GM18951 (cell line): ENCODE results near the gene UBXN6.

Experiments used
- POLR2A ChIP-seq: IDR thresholded peaks from 4 replicates; pipeline ENCODE4 v1.6.1; 2011; ENCODE audit warnings: mild to moderate bottlenecking; ENCODE audit not compliant: insufficient read length, insufficient read depth; ENCODE audit errors: extremely low read depth
- in situ Hi-C: fragments of 300-500 bp; cut with MboI; formaldehyde crosslinking; loops from one replicate; pipeline ENCODE4 v1.12.0; 2022; ENCODE audit warnings: low sequenced_read_pairs, mixed read lengths, inconsistent platforms; ENCODE audit not compliant: unreplicated experiment

Gene UBXN6

DNA sequence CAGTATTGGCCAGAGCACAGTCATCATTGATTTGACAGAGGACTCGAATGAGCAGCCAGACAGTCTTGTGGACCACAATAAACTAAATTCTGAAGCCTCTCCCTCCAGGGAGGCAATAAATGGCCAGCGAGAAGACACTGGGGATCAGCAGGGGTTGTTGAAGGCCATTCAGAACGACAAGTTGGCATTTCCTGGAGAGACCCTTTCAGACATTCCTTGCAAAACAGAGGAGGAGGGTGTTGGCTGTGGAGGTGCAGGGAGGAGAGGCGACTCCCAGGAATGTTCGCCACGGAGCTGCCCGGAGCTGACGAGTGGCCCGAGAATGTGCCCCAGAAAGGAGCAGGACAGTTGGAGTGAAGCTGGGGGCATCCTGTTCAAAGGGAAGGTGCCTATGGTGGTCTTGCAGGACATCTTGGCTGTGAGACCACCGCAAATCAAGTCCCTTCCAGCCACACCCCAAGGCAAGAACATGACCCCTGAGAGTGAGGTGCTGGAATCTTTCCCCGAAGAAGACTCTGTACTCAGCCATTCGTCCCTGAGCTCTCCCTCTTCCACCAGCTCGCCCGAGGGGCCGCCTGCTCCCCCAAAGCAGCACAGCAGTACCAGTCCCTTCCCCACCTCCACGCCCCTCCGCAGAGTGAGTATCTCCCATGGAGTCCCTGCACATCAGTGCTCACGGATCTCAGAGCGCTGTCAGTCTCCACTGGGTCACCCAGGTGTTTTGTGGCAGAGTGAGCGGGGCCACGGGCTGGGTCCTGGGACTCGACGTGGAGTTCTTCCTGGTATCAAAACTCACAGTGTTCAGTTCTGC lies 48.3 kb downstream of the UBXN6 start:
- no peak for TF ChIP-seq POLR2A

DNA sequence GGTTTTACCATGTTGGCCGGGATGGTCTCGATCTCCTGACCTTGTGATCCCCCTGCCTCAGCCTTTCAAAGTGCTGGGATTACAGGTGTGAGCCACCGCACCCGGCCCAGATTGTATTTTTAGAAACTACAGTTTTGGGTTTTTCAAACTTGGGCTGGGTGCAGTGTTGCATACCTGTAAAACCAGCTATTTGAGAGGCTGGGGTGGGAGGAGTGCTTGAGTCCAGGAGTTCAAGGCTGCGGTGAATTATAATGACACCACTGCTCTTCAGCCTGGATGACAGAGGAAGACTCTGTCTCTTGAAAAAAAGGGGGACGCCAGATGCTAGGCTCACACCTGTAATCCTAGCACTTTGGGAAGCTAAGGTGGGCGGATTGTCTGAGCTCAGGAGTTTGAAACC lies 51.0 kb downstream of the UBXN6 start:
- in situ Hi-C loops: no loop called here
- no peak for TF ChIP-seq POLR2A

More for the DNA sequence above, 48.3 kb downstream of the UBXN6 start:
- in situ Hi-C loops: no loop called here

DNA sequence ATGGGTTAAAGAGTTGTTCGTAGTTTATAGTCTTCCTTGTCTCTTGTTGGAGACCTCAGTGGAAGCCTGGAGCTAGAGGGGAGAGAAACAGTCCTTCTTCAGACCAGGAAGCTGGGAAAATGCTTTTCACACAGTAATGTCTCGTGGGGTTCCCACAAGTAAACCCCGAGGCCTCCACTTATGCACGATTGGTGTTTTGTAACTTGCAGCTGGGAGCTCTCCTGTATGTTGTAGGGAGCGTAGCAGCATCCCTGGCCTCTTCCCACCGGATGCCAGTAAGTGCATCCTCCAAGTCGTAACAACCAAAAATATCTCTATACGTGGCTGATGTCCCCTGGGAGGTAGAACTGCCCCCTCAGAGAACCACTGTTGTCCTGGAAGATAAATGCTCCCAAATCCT lies 51.6 kb downstream of the UBXN6 start:
- in situ Hi-C loops: no loop called here
- TF ChIP-seq POLR2A: no peak

DNA sequence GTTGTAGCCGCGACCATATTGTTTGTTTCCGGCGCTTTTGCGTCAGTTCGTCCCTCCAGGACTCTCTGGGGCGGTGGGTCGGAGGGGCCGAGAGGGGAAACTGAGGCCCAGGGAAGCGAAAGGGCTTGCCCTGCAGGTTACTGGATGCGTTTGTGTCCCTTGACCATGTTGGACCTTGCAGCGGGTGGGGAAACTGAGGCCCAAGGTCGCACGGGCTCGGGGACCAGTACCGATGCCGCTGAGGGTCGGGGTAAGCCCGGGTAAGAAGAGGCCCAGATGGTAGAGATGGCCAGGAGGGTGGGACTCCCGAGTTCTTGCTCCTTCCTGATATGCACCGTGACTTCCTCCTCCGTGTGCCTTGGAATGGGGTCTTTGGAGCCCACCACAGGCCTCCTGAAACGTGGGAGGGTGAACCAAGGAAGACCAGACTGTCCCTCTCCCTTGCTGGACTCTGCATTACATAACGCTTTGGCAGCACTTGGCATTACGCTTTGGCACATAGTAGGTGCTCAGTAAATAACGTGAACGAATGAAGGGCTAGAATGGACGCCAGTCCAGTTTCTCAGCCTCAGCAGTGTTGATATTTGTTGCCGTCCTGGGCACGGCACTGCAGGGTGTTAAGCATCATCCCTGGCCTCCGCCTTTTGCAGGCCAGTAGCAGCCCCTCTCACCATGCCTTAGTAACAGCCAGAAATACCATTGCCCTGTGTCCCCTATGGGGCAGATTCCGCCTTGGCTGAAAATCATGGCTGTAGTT lies 54.4 kb downstream of the UBXN6 start:
- in situ Hi-C loops: no loop called here

DNA sequence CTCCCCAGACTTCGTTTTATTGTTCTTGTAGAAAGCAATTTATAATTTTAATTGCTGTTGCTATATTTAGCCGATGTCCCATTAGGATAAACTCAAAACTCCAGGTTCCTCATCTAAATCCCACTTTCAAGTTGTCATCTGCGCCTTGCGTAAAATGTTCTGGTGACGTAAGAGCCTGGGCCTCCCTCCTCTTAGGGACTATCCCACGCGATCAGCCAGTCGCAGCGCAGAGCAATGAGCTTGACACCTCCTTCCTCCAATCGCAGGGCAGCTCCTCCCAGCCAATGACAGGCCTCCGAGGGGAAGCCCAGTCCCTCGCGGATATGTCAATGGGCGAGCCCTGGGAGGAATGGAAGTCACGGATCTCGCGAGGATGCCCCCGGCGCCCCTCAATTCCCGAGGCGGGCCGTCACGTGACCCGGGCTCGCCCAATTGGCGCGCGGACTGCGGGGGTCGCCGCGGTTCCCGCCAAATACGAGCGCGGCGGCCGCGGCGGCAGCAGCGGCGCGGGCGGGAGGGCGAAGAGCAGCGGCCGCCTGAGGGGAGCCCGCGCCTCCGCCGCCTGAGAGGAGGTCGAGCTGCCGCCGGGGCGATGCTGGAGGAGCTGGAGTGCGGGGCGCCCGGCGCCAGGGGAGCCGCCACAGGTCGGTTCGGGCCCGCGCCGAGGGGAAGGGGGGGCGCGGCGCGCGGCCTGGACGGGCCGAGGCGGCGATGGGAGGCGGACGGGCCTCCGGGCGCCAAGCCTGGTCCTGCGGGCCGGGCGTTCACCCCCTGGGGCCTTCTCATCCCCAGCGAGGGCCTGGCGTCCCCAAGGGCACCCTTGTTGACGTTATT lies 55.2 kb downstream of the UBXN6 start, which contains the start of gene CHAF1A:
Gene CHAF1A (plus strand): TSS at position 470 of the 834 bp plus-strand sequence. CDS start 123 bp downstream, at position 593.
- TF ChIP-seq POLR2A: peak; percentile 75
- in situ Hi-C loops: no loop called here

More for the DNA sequence above, 54.4 kb downstream of the UBXN6 start:
- no peak for TF ChIP-seq POLR2A

DNA sequence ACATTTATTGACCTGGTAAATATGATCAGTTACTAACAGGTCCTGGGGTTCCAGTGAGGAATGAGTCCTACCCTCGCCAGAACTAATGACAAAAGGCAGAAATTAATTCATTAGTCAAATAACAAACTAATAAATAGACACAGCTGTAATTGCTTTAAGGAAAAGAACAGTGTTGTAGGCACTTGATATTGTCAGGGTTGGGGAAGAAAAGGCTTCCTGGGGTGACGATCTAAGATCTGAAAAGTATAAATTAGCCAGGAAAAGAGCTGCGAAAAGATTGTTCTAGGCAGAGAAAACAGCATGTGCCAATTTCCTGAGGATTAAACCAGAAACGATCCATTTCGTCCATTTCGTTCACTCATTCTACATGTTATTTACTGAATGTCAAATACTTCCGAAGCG lies 55.8 kb downstream of the UBXN6 start:
- in situ Hi-C loops: no loop called here
- no peak for TF ChIP-seq POLR2A

DNA sequence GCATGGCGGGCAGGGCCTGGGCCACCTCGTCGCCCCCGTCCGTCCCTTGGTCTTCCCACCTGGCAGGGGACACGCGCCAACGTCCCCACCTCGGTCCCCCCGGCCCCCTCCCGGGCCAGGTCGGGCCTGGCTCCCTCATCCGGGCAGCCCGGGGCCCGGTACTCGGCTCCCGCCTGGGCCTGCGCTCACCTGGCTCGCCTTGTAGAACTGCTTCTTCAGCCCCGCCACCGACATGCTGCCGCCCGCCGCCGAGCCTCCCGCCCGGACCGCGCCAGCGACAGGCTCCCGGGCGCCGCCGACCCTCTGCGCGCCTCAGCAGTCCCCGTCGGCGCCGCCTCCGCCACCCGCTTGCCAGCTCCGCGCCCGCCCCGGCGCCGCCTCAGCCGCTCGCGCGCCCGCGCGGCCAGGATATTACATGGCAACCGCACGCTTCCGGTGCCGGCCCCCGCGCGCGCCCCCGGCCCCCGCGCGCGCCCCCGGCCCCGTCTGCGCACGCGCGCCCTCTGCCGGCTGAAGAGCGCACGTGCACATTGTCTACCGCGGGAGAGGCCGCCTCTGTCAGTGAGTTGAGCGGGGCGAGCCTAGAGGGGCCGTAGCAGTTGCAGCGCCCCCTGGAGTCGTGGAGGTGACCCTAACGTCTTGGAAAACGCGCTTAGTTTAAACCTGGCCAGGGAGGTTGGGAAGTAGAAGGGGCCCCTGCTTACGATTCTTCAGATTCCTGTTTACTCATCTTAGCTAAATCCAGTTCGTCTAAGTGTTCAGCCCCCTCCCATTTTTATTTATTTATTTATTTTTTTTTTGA lies 57.3 kb downstream of the UBXN6 start, which contains the start of gene SH3GL1:
Gene SH3GL1 (minus strand): TSS at position 413 of the 802 bp plus-strand sequence. CDS start 179 bp downstream, at position 234.
- in situ Hi-C loops: no loop called here
- peak; percentile 90 for TF ChIP-seq POLR2A

DNA sequence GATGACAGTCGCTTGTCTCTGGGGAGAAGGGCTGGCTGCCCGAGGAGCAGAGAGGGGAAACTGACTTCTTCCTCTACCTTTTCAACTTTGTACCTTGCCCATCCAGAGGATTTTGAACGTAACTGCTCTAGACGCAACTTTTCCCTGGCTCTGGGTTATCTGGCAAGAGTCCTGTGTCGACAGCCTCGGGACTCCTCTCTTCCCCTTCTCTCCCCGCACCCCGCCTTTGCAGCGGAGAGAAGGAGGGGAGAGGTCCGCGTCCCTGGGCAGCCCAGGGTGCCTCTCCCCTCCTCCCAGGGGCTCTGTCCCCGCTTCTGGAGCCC lies 57.8 kb downstream of the UBXN6 start:
- in situ Hi-C loops: no loop called here
- TF ChIP-seq POLR2A: no peak

DNA sequence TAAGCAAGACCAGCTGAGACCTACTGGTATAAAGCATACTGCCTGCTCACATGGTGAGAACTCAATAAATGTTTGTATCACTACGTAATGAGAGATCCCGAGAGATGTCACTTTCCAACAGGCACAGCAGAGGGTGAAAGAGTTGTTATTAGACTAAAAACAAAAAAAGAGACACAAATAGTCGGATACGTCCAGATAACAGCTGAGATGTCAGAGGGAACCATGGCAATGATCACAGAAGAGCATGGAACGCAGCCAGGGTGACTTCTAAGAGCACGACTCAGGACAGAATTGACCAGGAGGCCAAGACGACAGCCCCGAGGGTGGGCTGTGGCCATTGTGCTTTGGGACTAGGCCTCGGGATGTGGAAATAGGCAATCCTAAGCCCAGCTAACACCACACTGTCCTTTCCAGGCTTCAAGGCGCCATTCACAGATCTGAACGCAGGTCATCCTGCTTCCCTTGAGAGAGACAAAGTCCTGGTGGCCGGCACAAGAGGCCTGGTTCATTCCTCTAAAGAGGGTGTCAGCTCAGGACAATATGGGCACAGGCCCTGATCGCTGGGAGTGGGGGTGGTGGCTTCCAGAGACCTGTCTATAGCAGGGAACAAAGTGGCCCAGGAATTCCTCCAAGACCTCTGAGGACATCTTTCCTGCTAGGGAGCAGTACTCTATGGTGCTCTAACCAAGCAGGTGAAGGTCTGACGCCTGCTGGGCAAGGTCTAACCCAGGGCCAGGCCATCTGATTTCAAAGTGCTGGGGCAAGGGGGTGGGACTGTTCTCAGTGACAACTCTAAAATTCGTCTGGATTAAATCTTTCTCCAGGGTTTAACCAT lies 60.4 kb downstream of the UBXN6 start:
- TF ChIP-seq POLR2A: no peak
- in situ Hi-C loops: no loop called here
